K562 (cell line): ENCODE results near the gene STK17A. TPM values are rescaled to one million over a fixed set of nuclear protein-coding genes. Genes with fewer than 3 reads are reported as not detected.

ENCODE experiments used
- ATAC-seq: fragments of 200-7000 bp; cut with Tn5 transposase; 3 replicates; pipeline ENCODE4 v1.9.1; 2020; ENCODE audit warnings: moderate library complexity
- BruUV-seq: library from RNA; stranded (reverse); fragments of 400-500 nt; replicated peaks from 2 replicates; lab custom pipeline; 2021; lab: Mats Ljungman, UMichigan
- CTCF ChIA-PET: fragments of 300-600 bp; formaldehyde crosslinking; extraction: SDS; loops from one replicate; lab custom pipeline; 2021; ENCODE audit warnings: low intra/inter-chr PET ratio; lab: Yijun Ruan, JAX
- POLR2A ChIA-PET: fragments of 300-600, 350-650 bp; sonication (Branson Sonifier 250); formaldehyde crosslinking; extraction: SDS; loops from one replicate; lab custom pipeline; 2021; ENCODE audit warnings: antibody characterized with exemption, inconsistent platforms; lab: Yijun Ruan, JAX
- DNase-seq, 4 experiments: peaks; one replicate each; pipeline versions ENCODE4 v3.0.0 to v3.0.0-alpha.2; 2011 to 2018; ENCODE audit warnings: low spot score in 3 of 4, mixed read lengths in 3 of 4; ENCODE audit errors: extremely low read depth in 1 of 4
- FAIRE-seq: peaks from 2 replicates; lab custom pipeline; 2011; peaks lifted over from hg19 to GRCh38; lab: Jason Lieb, UNC
- H2AFZ ChIP-seq: 2 replicates; pipeline ENCODE4 v1.6.0; 2011; ENCODE audit warnings: low read depth, low read length, control low read depth, inconsistent platforms
- H3K27ac ChIP-seq: fragments of 200-600 bp; 3 replicates; pipeline ENCODE4 v1.8.0; 2011; ENCODE audit warnings: low read depth, mild to moderate bottlenecking, control low read depth, inconsistent platforms, low read length, moderate library complexity, mixed read lengths; ENCODE audit errors: extremely low read depth
- H3K27me3 ChIP-seq, 2 experiments: fragments of 300-600 bp in 1 of 2; 2 replicates in 1 of 2; 3 replicates in 1 of 2; pipeline versions ENCODE4 v1.6.0 to v1.8.0; 2011; ENCODE audit warnings: inconsistent platforms in 2 of 2, low read length in 2 of 2, mild to moderate bottlenecking in 1 of 2, mixed read lengths in 1 of 2, moderate library complexity in 1 of 2; ENCODE audit not compliant: control insufficient read depth in 2 of 2, insufficient read depth in 2 of 2
- H3K36me3 ChIP-seq: fragments of 300-600 bp; 3 replicates; pipeline ENCODE4 v1.8.0; 2011; ENCODE audit warnings: mild to moderate bottlenecking, low read length, inconsistent platforms; ENCODE audit not compliant: control insufficient read depth, insufficient read depth
- H3K4me1 ChIP-seq, 2 experiments: fragments of 200-600 bp in 1 of 2; replicated peaks in 1 of 2; 2 replicates in 1 of 2; 3 replicates in 1 of 2; pipeline versions ENCODE4 v1.5.1 to v1.8.0; 2011; ENCODE audit warnings: inconsistent platforms in 2 of 2, low read length in 2 of 2, mild to moderate bottlenecking in 1 of 2, mixed read lengths in 1 of 2, moderate library complexity in 1 of 2; ENCODE audit not compliant: control insufficient read depth in 2 of 2, insufficient read depth in 2 of 2
- H3K4me2 ChIP-seq: 2 replicates; pipeline ENCODE4 v1.6.1; 2011; ENCODE audit warnings: low read length, control low read depth, inconsistent platforms, mixed read lengths; ENCODE audit not compliant: insufficient read depth
- H3K4me3 ChIP-seq: fragments of 200-600 bp; sonication (generic), shearing (Covaris generic); 2 replicates; pipeline ENCODE4 v1.5.1; 2016; ENCODE audit warnings: control low read depth, inconsistent platforms
- H3K79me2 ChIP-seq: fragments of 200-600 bp; 3 replicates; pipeline ENCODE4 v1.8.0; 2011; ENCODE audit warnings: low read length, inconsistent platforms; ENCODE audit not compliant: control insufficient read depth, insufficient read depth
- H3K9ac ChIP-seq, 2 experiments: 2 replicates each; pipeline versions ENCODE4 v1.6.0 to v1.6.1; 2011; ENCODE audit warnings: low read depth in 2 of 2, low read length in 2 of 2, control low read depth in 1 of 2, inconsistent platforms in 1 of 2, mild to moderate bottlenecking in 1 of 2, mixed read lengths in 1 of 2; ENCODE audit not compliant: insufficient read depth in 1 of 2
- H3K9me1 ChIP-seq: one replicate; pipeline ENCODE4 v1.6.0; 2011; ENCODE audit warnings: inconsistent platforms, mild to moderate bottlenecking, low read length, moderate library complexity; ENCODE audit not compliant: control insufficient read depth, insufficient read depth
- H3K9me3 ChIP-seq: replicated peaks from 2 replicates; pipeline ENCODE4 v1.5.1; 2011; ENCODE audit warnings: low read depth, low read length, inconsistent platforms; ENCODE audit not compliant: control insufficient read depth, insufficient read depth
- H4K20me1 ChIP-seq: replicated peaks from 2 replicates; pipeline ENCODE4 v1.6.1; 2011; ENCODE audit warnings: low read length, inconsistent platforms, mixed read lengths; ENCODE audit not compliant: control insufficient read depth, insufficient read depth
- CCAR2 ChIP-seq: fragments of 200-400 bp; formaldehyde crosslinking; IDR thresholded peaks from 2 replicates; pipeline ENCODE4 v1.6.1; 2017; ENCODE audit warnings: mild to moderate bottlenecking, low read depth, low read length
- CHD2 ChIP-seq: IDR thresholded peaks from 2 replicates; pipeline ENCODE4 v1.6.1; 2011; ENCODE audit warnings: low read depth, low read length
- GABPB1 ChIP-seq: sonication (generic); formaldehyde crosslinking; IDR thresholded peaks from 2 replicates; pipeline ENCODE4 v1.8.0; 2022; ENCODE audit warnings: mild to moderate bottlenecking, missing genetic modification reagents
- MEF2A ChIP-seq: IDR thresholded peaks from 2 replicates; pipeline ENCODE4 v1.6.1; 2011; ENCODE audit warnings: low read depth, mild to moderate bottlenecking, low read length, moderate library complexity; ENCODE audit not compliant: control insufficient read depth
- ZNF347 ChIP-seq: fragments of 450-650 bp; formaldehyde crosslinking; IDR thresholded peaks from 2 replicates; pipeline ENCODE4 v1.4.0; 2020; ENCODE audit warnings: low read depth, mild to moderate bottlenecking, moderate library complexity
- ZNF830 ChIP-seq: fragments of 250-450 bp; sonication (Bioruptor Pico); IDR thresholded peaks from 2 replicates; pipeline ENCODE4 v1.5.0; 2021; ENCODE audit warnings: mild to moderate bottlenecking
- WGBS: fragments of 100-300 bp; shearing (Covaris generic); methylation state at CpG from one replicate; pipeline ENCODE4 v1.1.6; 2016; ENCODE audit warnings: low coverage, mixed read lengths; ENCODE audit not compliant: insufficient coverage; ENCODE audit errors: missing lambda C conversion rate; 5-methylcytosine and 5-hydroxymethylcytosine counted together
- in situ Hi-C: fragments of 300-500 bp; cut with MboI; formaldehyde crosslinking; loops from 4 replicates; pipeline ENCODE4 v1.15.0; 2018; ENCODE audit warnings: inconsistent platforms, mixed read lengths
- intact Hi-C: fragments of 100-400 bp; cut with micrococcal nuclease; formaldehyde crosslinking; loops from 2 replicates; pipeline ENCODE4 v1.14.2; 2022
- polyA plus RNA-seq, 8 experiments: library from polyadenylated mRNA; depleted of rRNA in 4 of 8; stranded (reverse) in 5 of 8; unstranded in 3 of 8; fragments of >200 nt; fragmentation: Nextera tagmentation in 2 of 8; fragmentation: Illumina TruSeq in 1 of 8; extraction: Ambion mirVana in 2 of 8; extraction: Trizol in 1 of 8; gene quantifications; 2 replicates each; pipeline versions ENCODE4 v1.2.1 to v1.2.3, GENCODE V29; 2011 to 2014; ENCODE audit warnings: inconsistent platforms in 1 of 8, missing spikeins in 1 of 8
- total RNA-seq, 7 experiments: library from RNA; depleted of rRNA in 6 of 7; stranded (reverse); fragments of >200 nt in 6 of 7; fragmentation: Illumina TruSeq in 2 of 7; extraction: Trizol in 2 of 7; gene quantifications; 2 replicates each; pipeline versions ENCODE4 v1.2.1 to v1.2.3, GENCODE V29; 2011 to 2021; ENCODE audit warnings: low replicate concordance in 1 of 7
- TF ChIP-seq, protein P1 (sequence below), 2 experiments: fragments of 450-650 bp in 1 of 2; IDR thresholded peaks; 2 replicates each; pipeline ENCODE4 v1.6.1; 2011 to 2017; ENCODE audit warnings: low read depth in 2 of 2, antibody characterized with exemption in 1 of 2, borderline replicate concordance in 1 of 2, low read length in 1 of 2, mild to moderate bottlenecking in 1 of 2, mixed read lengths in 1 of 2; ENCODE audit not compliant: control insufficient read depth in 1 of 2

STK17A gene
- total and polyA plus RNA-seq, 9 of the 15 experiments (the other 6 are each of a cell fraction or from before 2014, with no cell fraction given): 3.4 to 16.3 (median 13.2) TPM

- no TSS peak for BruUV-seq
- peak; percentile 42 for ATAC-seq
- H3K4me2 ChIP-seq: no peak overlapping the region
Observed at GRCh38 chr7:43625980-43626379, 43.1 kb downstream of the STK17A start.

More at GRCh38 chr7:43625980-43626379, 43.1 kb downstream of the STK17A start:
- no peak overlapping the region for H3K27ac ChIP-seq
- ChIA-PET CTCF (no interaction called here), POLR2A (interaction anchor here (0.6 to 1.5 kb wide), 3 partner anchors 8 to 26 kb away, joined by 3 read pairs; no protein-coding TSS in a partner anchor)
- no peaks in the 10 kb centered on the region for H3K9me1 ChIP-seq
- no peaks in the 10 kb centered on the region for H3K9me3 ChIP-seq
- H2AFZ ChIP-seq: no peak overlapping the region
- intact Hi-C loops: no loop called here
- no peak for FAIRE-seq
- no peaks in the 10 kb centered on the region for H4K20me1 ChIP-seq
- in situ Hi-C loops: no loop called here
- 84% methylated on average over 4 of the region's 4 CpGs for WGBS
- no peaks in the 10 kb centered on the region for H3K4me1 ChIP-seq
- peaks cover 71% of the 10 kb centered on the region; the same call in 2 of the 3 replicates for H3K36me3 ChIP-seq
- H3K9ac ChIP-seq: no peak overlapping the region
- TF ChIP-seq MEF2A (no peak), CCAR2 (no peak), GABPB1 (CRISPR knock-in tag) (no peak), CHD2 (no peak), ZNF347 (CRISPR knock-in tag) (no peak), ZNF830 (no peak)
- TF ChIP-seq, protein P1, sequence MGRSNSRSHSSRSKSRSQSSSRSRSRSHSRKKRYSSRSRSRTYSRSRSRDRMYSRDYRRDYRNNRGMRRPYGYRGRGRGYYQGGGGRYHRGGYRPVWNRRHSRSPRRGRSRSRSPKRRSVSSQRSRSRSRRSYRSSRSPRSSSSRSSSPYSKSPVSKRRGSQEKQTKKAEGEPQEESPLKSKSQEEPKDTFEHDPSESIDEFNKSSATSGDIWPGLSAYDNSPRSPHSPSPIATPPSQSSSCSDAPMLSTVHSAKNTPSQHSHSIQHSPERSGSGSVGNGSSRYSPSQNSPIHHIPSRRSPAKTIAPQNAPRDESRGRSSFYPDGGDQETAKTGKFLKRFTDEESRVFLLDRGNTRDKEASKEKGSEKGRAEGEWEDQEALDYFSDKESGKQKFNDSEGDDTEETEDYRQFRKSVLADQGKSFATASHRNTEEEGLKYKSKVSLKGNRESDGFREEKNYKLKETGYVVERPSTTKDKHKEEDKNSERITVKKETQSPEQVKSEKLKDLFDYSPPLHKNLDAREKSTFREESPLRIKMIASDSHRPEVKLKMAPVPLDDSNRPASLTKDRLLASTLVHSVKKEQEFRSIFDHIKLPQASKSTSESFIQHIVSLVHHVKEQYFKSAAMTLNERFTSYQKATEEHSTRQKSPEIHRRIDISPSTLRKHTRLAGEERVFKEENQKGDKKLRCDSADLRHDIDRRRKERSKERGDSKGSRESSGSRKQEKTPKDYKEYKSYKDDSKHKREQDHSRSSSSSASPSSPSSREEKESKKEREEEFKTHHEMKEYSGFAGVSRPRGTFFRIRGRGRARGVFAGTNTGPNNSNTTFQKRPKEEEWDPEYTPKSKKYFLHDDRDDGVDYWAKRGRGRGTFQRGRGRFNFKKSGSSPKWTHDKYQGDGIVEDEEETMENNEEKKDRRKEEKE (IDR thresholded peaks at IDR 0.05; ENCODE audit: borderline replicate concordance in 1 of 2, control insufficient read depth in 1 of 2, low read depth in 2 of 2, low read length in 1 of 2): no peak
- TF ChIP-seq, all 486 proteins: peak for 0
- H3K79me2 ChIP-seq: no peaks in the 10 kb centered on the region
- no peaks in the 10 kb centered on the region for H3K27me3 ChIP-seq
- H3K4me3 ChIP-seq: no peak overlapping the region
- DNase-seq: no peak
